K562 (cell line): ENCODE data around the gene C11orf65. TPM values are rescaled to one million over a fixed set of nuclear protein-coding genes. Genes with fewer than 3 reads are reported as not detected.

Source experiments
- ARID1B ChIP-seq: fragments of 450-650 bp; IDR thresholded peaks from 2 replicates; pipeline ENCODE4 v1.6.1; 2016; ENCODE audit warnings: antibody characterized with exemption, mild to moderate bottlenecking, inconsistent platforms
- CXXC5 ChIP-seq: fragments of 250-450 bp; sonication (Bioruptor Pico); IDR thresholded peaks from 2 replicates; pipeline ENCODE4 v1.8.0; 2022; ENCODE audit warnings: inconsistent platforms, mild to moderate bottlenecking, moderate library complexity
- DPF2 ChIP-seq: fragments of 450-650 bp; IDR thresholded peaks from 2 replicates; pipeline ENCODE4 v1.6.1; 2016
- ETV6 ChIP-seq, 3 experiments: fragments of 150-350 bp in 1 of 3; sonication (generic) in 1 of 3; formaldehyde crosslinking in 1 of 3; IDR thresholded peaks; 2 replicates each; pipeline versions ENCODE4 v1.6.1 to v1.8.0; 2014 to 2022; ENCODE audit warnings: borderline replicate concordance in 2 of 3, low read depth in 2 of 3, antibody characterized with exemption in 1 of 3, low read length in 1 of 3, mild to moderate bottlenecking in 1 of 3, missing genetic modification reagents in 1 of 3
- JUND ChIP-seq, 2 experiments: IDR thresholded peaks; 2 replicates in 1 of 2; 3 replicates in 1 of 2; pipeline ENCODE4 v1.6.1; 2011; ENCODE audit warnings: borderline replicate concordance in 2 of 2, low read depth in 2 of 2, low read length in 2 of 2, improper control_type of control experiment in 1 of 2, missing biosample characterization in 1 of 2, missing genetic modification characterization in 1 of 2, missing genetic modification reagents in 1 of 2
- KAT2B ChIP-seq: IDR thresholded peaks from one replicate; pipeline ENCODE4 v1.6.1; 2012; ENCODE audit warnings: low read depth, mild to moderate bottlenecking, control low read depth, inconsistent platforms, low read length, moderate library complexity
- MAFK ChIP-seq: IDR thresholded peaks from 2 replicates; pipeline ENCODE4 v1.6.1; 2011; ENCODE audit warnings: low read length, improper control_type of control experiment
- NR2C2 ChIP-seq, 2 experiments: fragments of 200-800 bp in 1 of 2; sonication (Bioruptor generic) in 1 of 2; sonication (generic) in 1 of 2; formaldehyde crosslinking in 1 of 2; IDR thresholded peaks; 2 replicates each; pipeline versions ENCODE4 v1.6.1 to v1.8.0; 2016 to 2022; ENCODE audit warnings: mild to moderate bottlenecking in 1 of 2, missing compliant biosample characterization in 1 of 2, missing genetic modification characterization in 1 of 2, missing genetic modification reagents in 1 of 2
- NRF1 ChIP-seq, 2 experiments: fragments of 450-650 bp; IDR thresholded peaks in 1 of 2; conservative IDR thresholded peaks in 1 of 2; 2 replicates each; pipeline ENCODE4 v1.6.1; 2014; ENCODE audit warnings: mild to moderate bottlenecking in 2 of 2
- NUFIP1 ChIP-seq: fragments of 450-650 bp; IDR thresholded peaks from 2 replicates; pipeline ENCODE4 v1.6.1; 2018; ENCODE audit not compliant: partially characterized antibody
- POLR2A ChIP-seq: fragments of 450-650 bp; conservative IDR thresholded peaks from 2 replicates; pipeline ENCODE4 v1.6.1; 2016
- POLR2H ChIP-seq: IDR thresholded peaks from 2 replicates; pipeline ENCODE4 v1.6.1; 2016; ENCODE audit warnings: missing genetic modification characterization, low read depth, mild to moderate bottlenecking, control low read depth, missing compliant biosample characterization, moderate library complexity
- RAD51 ChIP-seq: fragments of 450-650 bp; IDR thresholded peaks from 2 replicates; pipeline ENCODE4 v1.7.1; 2016; ENCODE audit warnings: low read depth, mild to moderate bottlenecking, borderline replicate concordance
- TAF7 ChIP-seq: fragments of 450-650 bp; IDR thresholded peaks from 2 replicates; pipeline ENCODE4 v1.6.1; 2016; ENCODE audit warnings: missing genetic modification characterization, missing compliant biosample characterization
- TRIM25 ChIP-seq: fragments of 450-650 bp; IDR thresholded peaks from 2 replicates; pipeline ENCODE4 v1.7.0; 2016; ENCODE audit warnings: borderline replicate concordance
- ZNF175 ChIP-seq: fragments of 200-800 bp; sonication (Bioruptor generic); IDR thresholded peaks from 2 replicates; pipeline ENCODE4 v1.6.1; 2016; ENCODE audit warnings: low read depth, mild to moderate bottlenecking, missing genetic modification characterization, missing compliant biosample characterization
- ZNF24 ChIP-seq: fragments of 450-650 bp; IDR thresholded peaks from 2 replicates; pipeline ENCODE4 v1.6.1; 2016
- ZNF274 ChIP-seq: IDR thresholded peaks from 2 replicates; pipeline ENCODE4 v1.6.1; 2011; ENCODE audit warnings: low read depth, mild to moderate bottlenecking, low read length, moderate library complexity, borderline replicate concordance
- ZNF282 ChIP-seq: sonication (generic); formaldehyde crosslinking; IDR thresholded peaks from 2 replicates; pipeline ENCODE4 v1.8.1; 2023; ENCODE audit warnings: missing genetic modification reagents
- polyA plus RNA-seq, 8 experiments: library from polyadenylated mRNA; depleted of rRNA in 4 of 8; stranded (reverse) in 5 of 8; unstranded in 3 of 8; fragments of >200 nt; fragmentation: Nextera tagmentation in 2 of 8; fragmentation: Illumina TruSeq in 1 of 8; extraction: Ambion mirVana in 2 of 8; extraction: Trizol in 1 of 8; gene quantifications; 2 replicates each; pipeline versions ENCODE4 v1.2.1 to v1.2.3, GENCODE V29; 2011 to 2014; ENCODE audit warnings: inconsistent platforms in 1 of 8, missing spikeins in 1 of 8
- total RNA-seq, 7 experiments: library from RNA; depleted of rRNA in 6 of 7; stranded (reverse); fragments of >200 nt in 6 of 7; fragmentation: Illumina TruSeq in 2 of 7; extraction: Trizol in 2 of 7; gene quantifications; 2 replicates each; pipeline versions ENCODE4 v1.2.1 to v1.2.3, GENCODE V29; 2011 to 2021; ENCODE audit warnings: low replicate concordance in 1 of 7
- TF ChIP-seq, protein P1 (sequence below): fragments of 450-650 bp; IDR thresholded peaks from 2 replicates; pipeline ENCODE4 v1.6.1; 2016; ENCODE audit warnings: low read depth

The C11orf65 gene
- total and polyA plus RNA-seq, 9 of the 15 experiments (the other 6 are each of a cell fraction or from before 2014, with no cell fraction given), result 1.0 to 2.1 (median 1.2) TPM

- no peak for TF ChIP-seq ETV6 (IDR thresholded peaks at IDR 0.05; ENCODE audit: borderline replicate concordance in 1 of 2, low read depth in 2 of 2, low read length in 1 of 2)
- TF ChIP-seq ETV6 (CRISPR knock-in tag; IDR thresholded peaks at IDR 0.05; ENCODE audit: borderline replicate concordance), result no peak
- TF ChIP-seq ZNF175, result no peak
- TF ChIP-seq TRIM25, result no peak
- TF ChIP-seq, protein P1, sequence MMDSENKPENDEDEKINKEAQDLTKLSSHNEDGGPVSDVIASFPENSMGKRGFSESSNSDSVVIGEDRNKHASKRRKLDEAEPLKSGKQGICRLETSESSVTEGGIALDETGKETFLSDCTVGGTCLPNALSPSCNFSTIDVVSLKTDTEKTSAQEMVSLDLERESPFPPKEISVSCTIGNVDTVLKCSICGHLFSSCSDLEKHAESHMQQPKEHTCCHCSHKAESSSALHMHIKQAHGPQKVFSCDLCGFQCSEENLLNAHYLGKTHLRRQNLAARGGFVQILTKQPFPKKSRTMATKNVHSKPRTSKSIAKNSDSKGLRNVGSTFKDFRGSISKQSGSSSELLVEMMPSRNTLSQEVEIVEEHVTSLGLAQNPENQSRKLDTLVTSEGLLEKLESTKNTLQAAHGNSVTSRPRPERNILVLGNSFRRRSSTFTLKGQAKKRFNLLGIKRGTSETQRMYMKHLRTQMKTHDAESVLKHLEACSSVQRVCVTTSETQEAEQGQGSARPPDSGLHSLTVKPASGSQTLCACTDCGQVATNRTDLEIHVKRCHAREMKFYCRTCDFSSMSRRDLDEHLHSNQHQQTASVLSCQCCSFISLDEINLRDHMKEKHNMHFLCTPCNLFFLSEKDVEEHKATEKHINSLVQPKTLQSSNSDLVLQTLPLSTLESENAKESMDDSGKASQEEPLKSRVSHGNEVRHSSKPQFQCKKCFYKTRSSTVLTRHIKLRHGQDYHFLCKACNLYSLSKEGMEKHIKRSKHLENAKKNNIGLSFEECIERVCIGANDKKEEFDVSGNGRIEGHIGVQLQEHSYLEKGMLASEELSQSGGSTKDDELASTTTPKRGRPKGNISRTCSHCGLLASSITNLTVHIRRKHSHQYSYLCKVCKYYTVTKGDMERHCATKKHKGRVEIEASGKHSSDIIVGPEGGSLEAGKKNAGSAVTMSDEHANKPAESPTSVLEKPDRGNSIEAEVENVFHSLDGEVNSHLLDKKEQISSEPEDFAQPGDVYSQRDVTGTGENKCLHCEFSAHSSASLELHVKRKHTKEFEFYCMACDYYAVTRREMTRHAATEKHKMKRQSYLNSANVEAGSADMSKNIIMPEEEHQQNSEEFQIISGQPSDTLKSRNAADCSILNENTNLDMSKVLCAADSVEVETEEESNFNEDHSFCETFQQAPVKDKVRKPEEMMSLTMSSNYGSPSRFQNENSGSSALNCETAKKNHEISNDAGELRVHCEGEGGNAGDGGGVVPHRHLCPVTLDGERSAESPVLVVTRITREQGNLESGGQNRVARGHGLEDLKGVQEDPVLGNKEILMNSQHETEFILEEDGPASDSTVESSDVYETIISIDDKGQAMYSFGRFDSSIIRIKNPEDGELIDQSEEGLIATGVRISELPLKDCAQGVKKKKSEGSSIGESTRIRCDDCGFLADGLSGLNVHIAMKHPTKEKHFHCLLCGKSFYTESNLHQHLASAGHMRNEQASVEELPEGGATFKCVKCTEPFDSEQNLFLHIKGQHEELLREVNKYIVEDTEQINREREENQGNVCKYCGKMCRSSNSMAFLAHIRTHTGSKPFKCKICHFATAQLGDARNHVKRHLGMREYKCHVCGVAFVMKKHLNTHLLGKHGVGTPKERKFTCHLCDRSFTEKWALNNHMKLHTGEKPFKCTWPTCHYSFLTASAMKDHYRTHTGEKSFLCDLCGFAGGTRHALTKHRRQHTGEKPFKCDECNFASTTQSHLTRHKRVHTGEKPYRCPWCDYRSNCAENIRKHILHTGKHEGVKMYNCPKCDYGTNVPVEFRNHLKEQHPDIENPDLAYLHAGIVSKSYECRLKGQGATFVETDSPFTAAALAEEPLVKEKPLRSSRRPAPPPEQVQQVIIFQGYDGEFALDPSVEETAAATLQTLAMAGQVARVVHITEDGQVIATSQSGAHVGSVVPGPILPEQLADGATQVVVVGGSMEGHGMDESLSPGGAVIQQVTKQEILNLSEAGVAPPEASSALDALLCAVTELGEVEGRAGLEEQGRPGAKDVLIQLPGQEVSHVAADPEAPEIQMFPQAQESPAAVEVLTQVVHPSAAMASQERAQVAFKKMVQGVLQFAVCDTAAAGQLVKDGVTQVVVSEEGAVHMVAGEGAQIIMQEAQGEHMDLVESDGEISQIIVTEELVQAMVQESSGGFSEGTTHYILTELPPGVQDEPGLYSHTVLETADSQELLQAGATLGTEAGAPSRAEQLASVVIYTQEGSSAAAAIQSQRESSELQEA, result no peak
- peak; percentile 81 for TF ChIP-seq ARID1B
- no peak; the same call in 1 of the 2 replicates for TF ChIP-seq RAD51
- TF ChIP-seq NRF1 (conservative IDR thresholded peaks at IDR 0.05 in 1 of 2, IDR thresholded peaks at IDR 0.05 in 1 of 2), result no peak
- no peak for TF ChIP-seq POLR2H
- TF ChIP-seq NUFIP1, result no peak
- TF ChIP-seq NR2C2 (CRISPR knock-in tag; IDR thresholded peaks at IDR 0.05), result no peak
- no peak for TF ChIP-seq NR2C2 (tag; IDR thresholded peaks at IDR 0.05)
- peak; percentile 87 for TF ChIP-seq DPF2
- TF ChIP-seq POLR2A, result no peak
- TF ChIP-seq JUND (IDR thresholded peaks at IDR 0.05; ENCODE audit: borderline replicate concordance, low read depth, low read length), result peak; percentile 92
- TF ChIP-seq JUND (tag; IDR thresholded peaks at IDR 0.05; ENCODE audit: borderline replicate concordance, low read depth, low read length), result peak; percentile 89; the same call in 1 of the 3 replicates
- no peak for TF ChIP-seq TAF7
- TF ChIP-seq ZNF282, result no peak
- no peak for TF ChIP-seq CXXC5 (CRISPR knock-in tag)
- TF ChIP-seq KAT2B, result no peak
- no peak for TF ChIP-seq ZNF274
- TF ChIP-seq ZNF24, result no peak
- no peak for TF ChIP-seq MAFK
Observed at GRCh38 chr11:108340973-108341372, 126.4 kb downstream of the C11orf65 start (continued).
